HCT116 (cell line): ENCODE data around the gene NLRC5.

Experiments
- ZFX ChIP-seq: fragments of 450-650 bp; IDR thresholded peaks from 2 replicates; pipeline ENCODE4 v1.6.1; 2017
- TF ChIP-seq, protein P1 (sequence below), 3 experiments: fragments of 200-600 bp in 1 of 3; sonication (generic) in 1 of 3; IDR thresholded peaks in 2 of 3; conservative IDR thresholded peaks in 1 of 3; 2 replicates each; pipeline ENCODE4 v1.5.1; 2012 to 2017; ENCODE audit warnings: low read depth in 2 of 3, low read length in 2 of 3, antibody characterized with exemption in 1 of 3, borderline replicate concordance in 1 of 3, control low read depth in 1 of 3, mild to moderate bottlenecking in 1 of 3, mixed read lengths in 1 of 3, mixed run types in 1 of 3, moderate library complexity in 1 of 3; ENCODE audit not compliant: insufficient read depth in 1 of 3

GRCh38 chr16:57125376-57125775 lies 136.0 kb downstream of the NLRC5 start:
- TF ChIP-seq, protein P1, sequence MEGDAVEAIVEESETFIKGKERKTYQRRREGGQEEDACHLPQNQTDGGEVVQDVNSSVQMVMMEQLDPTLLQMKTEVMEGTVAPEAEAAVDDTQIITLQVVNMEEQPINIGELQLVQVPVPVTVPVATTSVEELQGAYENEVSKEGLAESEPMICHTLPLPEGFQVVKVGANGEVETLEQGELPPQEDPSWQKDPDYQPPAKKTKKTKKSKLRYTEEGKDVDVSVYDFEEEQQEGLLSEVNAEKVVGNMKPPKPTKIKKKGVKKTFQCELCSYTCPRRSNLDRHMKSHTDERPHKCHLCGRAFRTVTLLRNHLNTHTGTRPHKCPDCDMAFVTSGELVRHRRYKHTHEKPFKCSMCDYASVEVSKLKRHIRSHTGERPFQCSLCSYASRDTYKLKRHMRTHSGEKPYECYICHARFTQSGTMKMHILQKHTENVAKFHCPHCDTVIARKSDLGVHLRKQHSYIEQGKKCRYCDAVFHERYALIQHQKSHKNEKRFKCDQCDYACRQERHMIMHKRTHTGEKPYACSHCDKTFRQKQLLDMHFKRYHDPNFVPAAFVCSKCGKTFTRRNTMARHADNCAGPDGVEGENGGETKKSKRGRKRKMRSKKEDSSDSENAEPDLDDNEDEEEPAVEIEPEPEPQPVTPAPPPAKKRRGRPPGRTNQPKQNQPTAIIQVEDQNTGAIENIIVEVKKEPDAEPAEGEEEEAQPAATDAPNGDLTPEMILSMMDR (IDR thresholded peaks at IDR 0.05 in 2 of 3, conservative IDR thresholded peaks at IDR 0.05 in 1 of 3; ENCODE audit: borderline replicate concordance in 1 of 3, insufficient read depth in 1 of 3, low read depth in 2 of 3, low read length in 2 of 3): no peak
- TF ChIP-seq ZFX: no peak
